DMS153 treated with DMSO at 0.1 percent for 48 hours (cell line): ENCODE results near the gene PLBD1.

Experiments
- DNase-seq: peaks from one replicate; lab custom pipeline; 2025; ENCODE audit not compliant: unreplicated experiment; lab: John Stamatoyannopoulos, UW

The PLBD1 gene

GRCh38 chr12:14570231-14570630, 2.5 kb upstream of the PLBD1 start:
- DNase-seq = no peak

GRCh38 chr12:14564336-14564959, 3.2 kb downstream of the PLBD1 start:
- no peak for DNase-seq

GRCh38 chr12:14563046-14563445, 4.6 kb downstream of the PLBD1 start:
- no peak for DNase-seq

GRCh38 chr12:14562279-14562678, 5.4 kb downstream of the PLBD1 start:
- no peak for DNase-seq

GRCh38 chr12:14561677-14562238, 5.9 kb downstream of the PLBD1 start:
- DNase-seq = no peak

- no peak for DNase-seq
These were observed 6.6 kb downstream of the PLBD1 start for GRCh38 chr12:14560904-14561574.

GRCh38 chr12:14558473-14558959, 9.2 kb downstream of the PLBD1 start:
- DNase-seq = no peak

- no peak for DNase-seq
These were observed 9.7 kb downstream of the PLBD1 start for GRCh38 chr12:14557966-14558365.

- peak; percentile 56 for DNase-seq
These were observed 13.2 kb downstream of the PLBD1 start for GRCh38 chr12:14554281-14555007.

- DNase-seq = no peak
These were observed 19.1 kb downstream of the PLBD1 start for GRCh38 chr12:14548609-14549008.

- no peak for DNase-seq
These were observed 20.1 kb downstream of the PLBD1 start for GRCh38 chr12:14547571-14547970.

- no peak for DNase-seq
These were observed 22.2 kb downstream of the PLBD1 start for GRCh38 chr12:14545144-14546124.

GRCh38 chr12:14540801-14541462, 26.8 kb downstream of the PLBD1 start:
- no peak for DNase-seq

- no peak for DNase-seq
These were observed 30.6 kb downstream of the PLBD1 start for GRCh38 chr12:14537088-14537487.

- DNase-seq = no peak
These were observed 35.5 kb downstream of the PLBD1 start for GRCh38 chr12:14532152-14532551.

GRCh38 chr12:14525964-14526363, 41.7 kb downstream of the PLBD1 start:
- DNase-seq = no peak

- no peak for DNase-seq
These were observed 45.9 kb downstream of the PLBD1 start for GRCh38 chr12:14521822-14522221.

GRCh38 chr12:14514946-14515345, 52.7 kb downstream of the PLBD1 start:
- no peak for DNase-seq

- peak; percentile 29 for DNase-seq
These were observed 53.4 kb downstream of the PLBD1 start for GRCh38 chr12:14514154-14514842.
